Jurkat, Clone E6-1 (cell line): ENCODE data around the gene SLX9.
A peak's percentile ranks its signal among the peaks of the same experiment; 100 is the strongest.
"Not testable (repeated sequence)": the region's sequence is repeated elsewhere in the genome, so short reads cannot be mapped to it uniquely, and the experiment has no call there.

ENCODE experiments used
- DNase-seq: peaks from one replicate; pipeline ENCODE4 v3.0.0-alpha.2; 2011; ENCODE audit warnings: low read depth, low spot score
- H3K4me3 ChIP-seq: 2 replicates; pipeline ENCODE4 v1.5.1; 2011; ENCODE audit warnings: mild to moderate bottlenecking, low read length, control low read depth, moderate library complexity

Gene SLX9

DNA sequence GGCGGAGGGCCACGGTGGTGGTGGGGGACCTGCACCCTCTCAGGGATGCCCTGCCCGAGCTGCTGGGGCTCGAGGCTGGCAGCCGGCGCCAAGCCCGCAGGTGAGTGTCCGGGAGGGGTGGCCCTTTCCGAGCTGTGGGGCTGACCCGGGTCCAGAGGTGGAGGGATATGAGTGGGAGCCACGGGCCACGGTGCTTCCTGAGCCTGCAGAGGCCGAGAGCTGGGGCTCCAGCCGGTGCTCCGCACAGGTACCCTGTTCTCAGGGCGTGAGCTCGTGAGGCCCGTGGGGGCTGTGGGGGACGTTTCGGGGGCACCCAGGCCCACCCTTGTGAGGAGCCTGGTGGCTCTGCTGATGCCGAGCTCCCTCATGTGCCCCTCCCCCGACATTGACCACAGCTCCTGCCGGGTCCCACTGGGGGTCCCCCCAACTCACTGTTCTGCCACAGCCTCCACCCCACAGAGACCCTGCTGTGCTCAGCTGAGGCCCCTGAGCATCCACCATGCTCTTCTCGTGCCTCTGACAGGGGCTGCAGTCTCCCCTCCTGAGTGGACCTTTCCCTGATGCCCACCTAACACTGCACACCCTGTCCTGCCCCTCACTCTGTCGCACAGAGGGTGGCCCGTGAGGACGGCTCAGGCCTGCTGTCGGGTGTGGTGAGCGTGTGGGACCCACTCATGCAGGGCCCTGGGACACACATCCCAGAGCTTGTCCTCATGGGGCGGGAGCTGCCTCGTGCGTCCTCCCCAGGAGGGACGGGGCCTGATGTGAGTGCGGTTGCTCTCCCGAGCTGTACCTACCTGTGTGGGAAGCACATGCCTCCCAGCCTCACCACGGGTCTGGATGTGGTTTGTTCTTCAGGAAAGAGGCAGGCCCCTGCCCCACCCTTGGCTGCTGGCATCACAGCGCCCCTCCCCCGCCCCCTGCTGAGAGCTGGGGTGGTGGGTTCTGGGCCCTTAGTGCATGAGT is 27.5 kb downstream of the SLX9 start:
- no peak overlapping the region for H3K4me3 ChIP-seq
- DNase-seq, result peak; percentile 56

DNA sequence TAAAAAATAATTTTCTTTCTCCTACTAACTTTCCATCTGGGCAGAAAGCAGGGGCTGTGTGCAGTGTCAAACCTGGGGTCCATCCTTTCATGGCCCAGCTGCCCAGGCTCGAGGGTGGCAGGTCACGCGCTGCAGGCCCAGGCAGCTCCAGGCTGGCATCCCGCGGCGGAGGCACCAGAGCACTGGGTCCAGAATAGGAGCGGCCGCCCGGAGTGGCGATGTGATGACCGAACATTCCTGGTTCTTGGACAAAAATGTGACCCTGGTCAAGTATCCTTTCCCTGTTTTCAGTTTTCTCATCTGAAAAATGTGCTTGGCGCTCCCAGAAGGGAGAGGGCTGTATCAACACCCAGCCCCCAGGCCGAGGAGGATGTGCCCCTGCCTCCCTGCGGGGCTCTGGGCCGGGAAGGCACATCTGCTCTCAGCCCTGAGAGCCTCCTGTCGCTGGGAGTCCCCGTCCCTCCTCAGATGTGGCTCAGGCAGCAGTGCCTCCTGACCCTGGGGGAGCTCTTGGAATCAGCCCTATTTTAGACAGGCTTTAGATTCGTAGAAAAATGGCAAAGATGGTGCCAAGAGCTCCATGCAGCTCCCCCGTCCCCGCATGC is 29.3 kb downstream of the SLX9 start:
- no peak for DNase-seq
- no peak overlapping the region for H3K4me3 ChIP-seq

DNA sequence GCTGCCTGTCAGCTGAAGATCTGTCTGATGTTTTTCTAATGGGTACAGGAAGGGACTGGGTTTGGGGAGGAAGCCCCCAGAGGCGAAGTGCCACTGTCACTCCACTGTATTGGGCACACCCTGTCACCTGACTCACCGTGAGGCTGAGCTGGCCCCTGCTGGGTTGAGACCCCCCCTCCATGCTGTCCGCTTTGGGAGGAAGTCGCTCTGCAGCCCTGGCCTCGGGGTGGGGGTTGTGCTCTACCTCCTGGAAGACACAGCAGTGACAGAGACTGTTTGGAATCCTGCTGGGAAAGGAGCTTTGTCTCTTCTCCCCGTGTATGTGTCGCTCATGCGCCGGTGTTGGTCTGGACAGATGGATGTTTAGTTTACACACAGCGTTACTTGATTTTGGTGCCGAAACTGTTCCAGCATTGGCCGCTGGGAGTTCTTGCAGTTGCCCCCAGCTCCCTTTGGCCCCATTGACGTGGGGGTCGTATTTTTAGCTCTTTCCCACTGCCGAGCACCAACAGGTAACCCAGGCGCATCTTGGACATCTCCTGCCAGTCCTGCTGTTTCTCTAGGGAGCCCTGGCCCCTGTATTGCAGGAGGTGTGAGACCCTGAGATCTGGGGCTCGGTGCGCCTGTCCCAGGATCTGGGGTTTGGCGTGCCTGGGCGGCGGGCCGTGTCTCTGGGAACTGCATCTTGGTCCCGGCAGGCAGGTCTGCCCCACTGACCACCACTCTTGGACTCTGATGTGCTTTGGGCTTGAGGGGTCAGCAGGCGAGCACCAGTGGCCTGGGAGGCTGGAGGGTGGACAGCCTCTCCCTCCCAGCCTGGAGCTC is 30.3 kb downstream of the SLX9 start:
- H3K4me3 ChIP-seq, result no peak overlapping the region
- DNase-seq, result no peak

DNA sequence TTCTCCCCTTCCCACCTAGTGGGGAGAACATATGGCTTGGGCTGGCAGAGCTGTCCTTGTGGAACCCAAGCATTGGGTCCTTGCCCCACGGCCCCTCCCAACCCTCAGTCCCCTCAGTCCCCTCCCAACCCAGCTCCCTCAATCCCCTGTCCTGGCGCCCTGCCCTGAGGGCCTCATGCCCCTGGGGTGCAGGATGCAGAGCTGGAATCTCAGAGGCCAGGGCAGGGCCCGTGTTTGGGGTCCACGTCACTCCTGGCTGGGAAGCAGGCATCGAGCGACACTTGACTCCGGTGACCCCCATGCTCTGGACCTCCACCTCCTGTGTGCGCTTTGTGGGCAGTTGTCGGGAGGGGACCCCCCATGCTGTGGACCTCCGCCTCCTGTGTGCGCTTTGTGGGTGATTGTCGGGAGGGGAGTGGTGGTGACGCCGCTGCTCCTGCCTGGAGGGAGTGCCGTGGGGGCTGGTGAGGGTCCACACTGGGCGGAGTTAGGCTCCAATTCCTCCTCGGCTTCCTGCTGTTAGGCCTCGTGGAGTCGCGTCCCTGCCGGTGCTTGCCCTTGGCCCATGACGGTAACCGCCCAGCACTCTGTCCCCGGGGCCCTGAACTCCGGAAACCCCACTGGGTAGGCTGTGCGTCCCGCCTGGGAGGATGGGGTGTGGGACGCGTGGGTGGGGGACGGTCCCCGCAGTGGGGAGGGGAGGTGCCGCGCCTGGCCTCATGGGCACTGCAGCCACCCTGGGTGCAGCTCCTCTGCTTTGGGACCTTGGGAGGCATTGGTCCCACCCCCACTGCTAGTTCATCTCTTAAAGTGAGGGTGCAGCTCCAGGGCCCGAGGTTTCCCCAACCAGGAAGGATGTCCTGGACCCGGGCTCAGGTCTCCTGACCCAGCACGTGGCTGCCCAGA is 31.2 kb downstream of the SLX9 start:
- no peak overlapping the region for H3K4me3 ChIP-seq
- DNase-seq, result no peak

DNA sequence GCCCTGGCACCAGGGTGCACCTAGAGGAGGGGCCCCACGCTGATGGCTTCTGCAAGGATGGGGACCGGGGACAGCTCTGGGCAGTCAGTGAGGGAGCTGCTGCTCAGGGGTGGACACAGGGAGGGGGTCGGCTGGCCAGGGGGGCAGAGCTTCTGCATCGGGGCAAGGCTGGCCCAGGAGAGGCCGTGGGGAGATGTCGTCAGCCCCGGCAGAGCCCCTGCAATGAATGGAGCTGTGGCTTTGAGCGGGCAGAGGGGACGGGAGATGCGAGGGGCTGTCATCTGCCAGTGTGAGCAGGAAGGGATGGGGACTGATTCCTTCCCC is 31.8 kb downstream of the SLX9 start:
- H3K4me3 ChIP-seq, result no peak overlapping the region
- DNase-seq, result no peak

DNA sequence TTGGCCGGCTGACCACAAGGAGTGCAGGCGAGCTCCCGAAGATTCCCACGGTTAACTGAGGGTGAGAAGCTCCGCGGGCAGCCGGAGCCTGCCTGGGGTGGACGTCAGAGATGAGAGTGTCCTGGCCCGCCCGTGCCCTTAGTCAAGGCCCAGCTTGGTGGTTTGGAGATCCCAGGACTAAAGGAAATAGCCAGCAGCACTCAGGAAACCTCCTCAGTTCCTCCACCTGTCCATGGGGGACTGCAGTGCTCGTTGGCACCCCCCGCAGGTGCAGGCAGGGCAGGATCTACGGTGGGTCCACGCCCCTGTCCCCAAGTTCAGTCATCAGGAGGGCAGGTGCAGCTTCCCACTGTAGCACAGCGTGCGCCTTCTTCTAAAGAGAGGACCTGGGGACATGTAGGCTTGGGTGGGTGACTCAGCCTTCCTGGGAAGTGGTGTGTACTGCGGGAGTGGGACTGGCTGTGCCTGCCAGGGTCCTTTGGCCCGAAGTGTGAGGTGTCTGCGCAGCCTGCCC is 32.5 kb downstream of the SLX9 start:
- DNase-seq, result no peak
- H3K4me3 ChIP-seq, result no peak overlapping the region

DNA sequence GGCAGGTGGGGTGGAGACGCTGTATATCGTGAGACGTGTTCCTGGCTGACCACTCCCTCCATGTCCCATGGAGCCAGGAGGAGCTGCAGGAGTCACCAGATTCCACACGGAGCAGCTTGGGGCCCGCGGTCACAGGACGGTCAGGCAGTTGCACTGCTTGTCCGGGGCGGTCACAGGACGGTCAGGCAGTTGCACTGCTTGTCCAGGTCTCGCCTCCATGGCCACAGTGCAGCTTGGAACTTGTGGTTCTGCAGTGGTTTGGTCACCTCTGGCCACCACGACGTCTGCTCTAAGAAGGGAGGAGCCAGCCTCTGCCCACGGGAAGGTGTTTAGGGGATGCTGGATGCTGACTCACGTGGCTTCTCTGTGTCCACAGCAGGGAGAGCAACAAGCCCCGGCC is 33.0 kb downstream of the SLX9 start:
- H3K4me3 ChIP-seq, result no peak overlapping the region
- DNase-seq, result no peak

DNA sequence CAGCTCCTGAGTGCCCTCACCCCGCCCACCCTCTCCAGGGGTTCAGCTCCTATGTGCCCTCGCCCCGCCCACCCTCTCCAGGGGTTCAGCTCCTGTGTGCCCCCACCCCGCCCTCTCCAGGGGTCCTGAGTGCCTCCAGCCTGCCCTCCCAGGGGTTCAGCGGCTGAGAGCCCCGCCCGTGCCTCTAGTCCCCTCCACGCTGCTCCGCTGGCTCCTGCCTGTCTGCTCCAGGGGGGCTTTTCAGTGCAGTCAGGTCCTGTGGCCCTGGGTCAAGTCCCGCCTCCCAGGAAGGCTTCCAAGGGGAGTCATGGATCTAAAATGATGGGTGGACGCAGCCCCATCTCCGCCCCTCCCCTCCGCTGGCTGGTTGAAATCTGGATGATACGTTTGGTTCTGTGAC is 33.8 kb downstream of the SLX9 start:
- no peak for DNase-seq
- H3K4me3 ChIP-seq, result no peak overlapping the region

DNA sequence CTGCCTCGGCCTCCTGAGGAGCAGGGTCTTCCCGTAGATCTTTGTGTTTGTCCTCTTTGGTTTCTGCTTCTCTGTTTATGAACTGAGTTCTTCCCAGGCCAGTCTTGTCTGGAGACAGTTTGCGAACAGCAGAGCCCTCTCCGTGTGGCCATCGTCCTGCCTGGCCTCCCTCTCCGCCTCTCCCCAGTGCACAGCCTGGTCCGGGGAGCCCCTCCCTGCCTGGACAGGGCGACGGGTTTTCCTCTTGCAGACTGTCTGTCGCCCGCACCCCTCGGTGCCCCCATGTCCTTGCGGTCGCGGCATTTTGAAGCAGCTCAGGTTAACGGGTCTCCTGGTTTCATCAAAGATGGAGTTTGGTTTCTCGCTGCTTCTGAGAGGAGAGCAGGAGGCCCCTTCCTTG is 34.8 kb downstream of the SLX9 start:
- no peak for DNase-seq
- no peak overlapping the region for H3K4me3 ChIP-seq

DNA sequence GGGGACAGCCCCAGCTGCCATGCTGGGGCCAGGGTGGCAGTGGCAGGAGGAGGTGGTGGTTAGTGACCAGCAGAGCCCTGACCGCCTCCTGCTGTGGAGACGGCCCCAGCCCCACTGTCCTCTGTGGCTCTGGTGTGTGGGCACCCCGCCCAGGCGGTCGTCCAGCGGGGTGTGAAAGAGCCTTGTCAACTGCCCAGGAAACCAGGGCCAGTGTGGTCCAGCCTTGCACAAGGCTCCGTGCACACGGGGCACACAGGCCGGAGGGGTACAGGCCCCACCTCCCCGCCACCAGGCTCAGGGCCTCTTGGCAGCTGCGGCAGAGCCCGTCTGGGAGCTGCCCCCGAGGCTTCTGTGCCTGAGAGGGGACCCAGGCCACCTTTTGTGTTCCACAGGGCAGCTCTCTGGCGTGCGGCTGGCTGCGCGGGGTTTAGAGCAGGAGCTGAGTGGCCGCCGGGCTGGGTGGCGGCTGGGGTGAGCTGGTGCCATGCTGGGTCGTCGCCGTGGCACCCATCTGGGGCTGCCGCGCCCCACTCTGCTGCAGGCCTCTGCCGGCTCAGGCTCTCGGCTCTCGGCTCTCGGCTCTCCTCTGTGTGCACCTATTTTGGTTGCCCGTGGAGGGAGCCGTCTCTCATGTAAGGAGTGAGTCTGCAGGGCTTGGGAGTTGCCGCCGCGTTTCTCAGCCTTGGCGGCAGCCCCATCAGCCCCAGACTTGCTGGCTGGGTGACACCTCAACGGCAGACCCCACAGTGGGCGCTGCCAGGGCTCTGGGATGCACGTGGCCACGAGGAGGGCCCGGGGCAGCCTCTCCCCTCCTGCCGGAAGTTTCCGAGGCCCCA is 36.1 kb downstream of the SLX9 start:
- no peak for DNase-seq
- H3K4me3 ChIP-seq, result no peak overlapping the region

DNA sequence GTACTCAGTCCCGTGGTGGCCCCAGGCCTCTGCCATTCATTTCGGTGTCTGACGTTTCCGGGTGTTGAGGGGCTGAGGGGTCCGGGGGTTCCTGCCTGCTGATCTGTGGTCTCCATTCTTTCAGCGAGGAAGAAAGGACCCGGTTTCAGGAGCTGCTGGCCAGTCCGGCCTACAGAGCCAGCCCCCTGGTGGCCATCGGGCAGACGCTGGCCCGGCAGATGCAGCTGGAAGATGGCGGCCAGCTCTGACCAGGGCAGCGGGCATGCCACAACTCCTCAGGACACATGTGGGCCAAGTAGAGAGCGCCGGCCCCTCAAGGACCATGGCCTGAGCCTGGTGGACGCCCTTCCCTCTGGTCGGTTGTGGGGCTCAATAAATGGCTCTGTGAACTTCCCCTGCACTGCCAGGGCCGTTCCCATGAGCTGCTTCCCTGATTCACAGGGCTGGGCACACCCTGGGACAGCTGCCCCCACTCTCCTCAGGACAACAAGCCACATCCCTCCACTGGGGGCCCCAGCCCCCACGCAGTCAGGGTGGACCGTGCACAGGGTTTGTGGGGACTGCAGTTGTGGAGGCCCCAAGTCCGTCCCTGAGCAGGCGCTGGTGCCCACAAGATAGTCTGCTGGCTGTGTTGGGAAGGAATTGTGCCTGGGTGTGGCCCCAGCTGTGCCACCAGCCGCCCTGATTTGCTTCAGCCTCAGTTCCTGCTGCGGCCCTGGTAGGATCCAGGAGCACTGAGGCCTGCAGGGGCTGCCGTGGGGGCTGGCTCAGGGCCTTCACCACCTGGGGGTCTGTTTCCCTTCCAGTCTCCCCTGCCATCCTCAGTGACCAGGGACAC is 36.9 kb downstream of the SLX9 start:
- not testable (repeated sequence) for DNase-seq, H3K4me3 ChIP-seq

DNA sequence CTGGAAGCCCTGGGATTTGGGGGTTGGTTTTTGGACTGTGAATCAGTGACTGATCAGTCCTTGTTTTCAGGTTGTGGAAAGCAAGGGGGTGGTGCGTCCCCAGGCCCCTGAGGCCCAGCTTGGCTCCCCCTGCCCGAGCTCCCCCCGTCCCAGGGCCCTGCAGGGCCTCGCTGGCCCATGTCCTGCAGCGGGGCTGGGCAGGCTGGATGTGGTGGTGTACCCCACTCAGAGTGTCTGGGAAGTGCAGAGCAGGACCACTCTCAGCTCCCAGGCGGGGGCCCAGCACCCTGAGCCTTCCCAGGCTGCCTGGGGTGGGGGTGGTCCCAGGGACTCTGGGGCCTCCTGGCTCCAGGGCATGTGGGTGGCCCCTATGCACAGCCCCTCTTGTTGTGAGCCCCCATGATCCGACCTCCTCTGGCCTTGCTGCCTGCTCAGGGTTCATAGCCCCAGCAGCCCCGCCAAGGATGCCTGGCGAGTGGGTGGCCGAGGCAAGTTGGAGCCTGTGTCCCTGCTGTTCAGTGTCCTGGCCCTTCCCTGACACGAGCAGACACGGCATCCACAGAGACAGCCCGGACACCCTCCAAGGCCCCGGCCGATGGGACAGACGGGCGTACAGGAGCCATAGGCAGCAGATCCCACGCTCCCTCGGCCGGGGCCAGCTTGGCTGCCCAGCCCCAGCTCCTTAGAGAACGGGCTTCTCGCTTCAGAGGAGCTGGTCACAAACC is 37.9 kb downstream of the SLX9 start:
- H3K4me3 ChIP-seq, result no peak overlapping the region
- DNase-seq, result no peak

DNA sequence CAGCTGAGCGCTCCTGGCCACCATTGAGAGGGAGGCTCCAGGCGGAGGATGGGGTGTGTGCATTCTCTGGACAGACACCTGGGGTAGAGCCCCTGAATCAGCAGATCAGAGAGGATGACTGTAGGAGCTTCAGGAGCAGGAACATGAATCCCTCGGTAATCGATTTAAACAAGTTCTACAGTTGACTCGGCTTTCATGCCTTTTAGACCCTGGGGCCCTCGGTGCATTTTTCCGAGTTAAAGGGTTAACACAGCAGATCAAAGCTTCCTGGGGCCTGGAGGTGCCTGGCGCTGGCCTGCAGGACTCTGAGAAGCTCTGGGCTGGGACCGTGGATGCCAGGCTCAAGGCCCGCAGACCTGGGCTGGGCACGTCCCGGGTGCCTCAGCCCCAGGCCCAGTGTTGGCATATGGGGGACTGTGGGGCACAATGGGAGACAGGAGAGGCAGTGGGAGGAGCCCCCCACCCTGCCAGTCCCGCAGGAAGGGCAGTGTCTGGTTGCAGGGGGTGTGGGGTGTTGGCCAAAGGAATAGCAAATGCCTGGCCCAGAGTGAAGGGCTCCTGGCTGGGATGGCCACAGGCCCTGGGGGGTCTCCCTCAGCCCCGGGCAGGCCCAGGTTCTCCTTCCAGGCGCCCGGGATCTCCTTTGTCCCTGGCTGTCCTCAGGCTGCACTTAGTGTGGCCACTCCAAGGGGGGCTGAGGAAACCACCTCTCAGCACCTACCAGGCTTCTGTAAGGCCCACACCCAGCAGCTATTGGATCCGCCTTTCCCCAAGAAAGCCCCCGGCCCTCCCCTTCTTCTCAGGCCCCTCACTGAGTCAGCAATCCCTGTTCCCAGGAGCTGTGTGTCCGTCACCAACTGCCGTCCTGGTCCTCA is 40.1 kb downstream of the SLX9 start:
- H3K4me3 ChIP-seq, result no peak overlapping the region
- DNase-seq, result no peak

DNA sequence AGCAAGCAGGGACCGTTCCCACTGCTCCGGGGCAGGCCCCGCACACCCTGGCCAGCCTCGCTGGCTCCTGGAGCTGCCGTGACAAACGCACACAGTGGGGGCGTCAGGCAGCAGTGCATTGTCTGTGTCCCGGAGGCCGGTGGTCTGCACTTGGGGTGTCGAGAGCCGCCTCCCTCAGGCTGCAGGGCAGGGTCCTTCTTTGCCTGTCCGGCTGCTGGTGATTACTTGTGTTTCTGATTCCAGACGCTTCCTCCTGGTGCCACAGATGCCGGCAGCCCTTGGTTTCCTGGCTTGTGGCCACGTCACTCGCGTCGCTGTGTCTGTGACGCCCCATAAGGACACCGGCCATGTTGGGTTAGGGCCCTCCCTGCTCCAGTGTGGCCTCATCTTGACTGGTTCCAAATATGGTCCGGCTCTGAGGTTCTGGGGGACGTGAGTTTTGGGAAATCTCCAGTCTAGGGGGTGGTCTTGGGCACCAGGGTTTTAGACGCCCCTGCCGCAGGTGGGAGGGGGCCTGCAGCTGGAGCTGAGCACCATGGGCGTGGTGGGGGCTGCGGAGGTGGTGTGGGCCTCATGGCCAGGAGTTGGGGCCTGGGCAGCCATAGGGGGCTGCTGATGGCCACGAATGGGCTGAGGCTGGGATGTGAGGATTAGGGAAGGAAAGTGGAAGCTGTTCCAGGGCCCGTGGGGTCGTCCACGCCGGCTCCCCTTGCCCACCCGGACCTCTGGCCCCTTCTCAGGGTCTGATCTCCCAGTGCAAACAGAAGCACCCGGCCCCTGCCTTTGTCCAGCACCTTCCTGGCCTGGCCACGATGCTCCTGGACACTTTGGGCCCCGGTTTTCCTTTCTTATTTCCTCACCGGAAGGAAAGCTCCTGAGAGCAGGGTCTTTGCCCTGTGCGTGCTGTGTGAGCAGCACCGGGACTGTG is 41.0 kb downstream of the SLX9 start:
- no peak for DNase-seq
- H3K4me3 ChIP-seq, result no peak overlapping the region
